GM12875 (cell line): ENCODE measurements around the gene TRH.
"Not testable (repeated sequence)": the region's sequence is repeated elsewhere in the genome, so short reads cannot be mapped to it uniquely, and the experiment has no call there.

ENCODE experiments used
- H3K4me3 ChIP-seq: one replicate; pipeline ENCODE4 v1.5.1; 2011; ENCODE audit warnings: low read depth, low read length, control low read depth
- CTCF ChIP-seq: IDR thresholded peaks from 2 replicates; pipeline ENCODE4 v1.5.1; 2011; ENCODE audit warnings: low read depth, mild to moderate bottlenecking, control low read depth, inconsistent platforms, low read length, moderate library complexity, borderline replicate concordance; ENCODE audit not compliant: insufficient read depth

The TRH gene

GRCh38 chr3:129985113-129985512, 10.6 kb downstream of the TRH start:
- no peak overlapping the region for H3K4me3 ChIP-seq
- TF ChIP-seq CTCF = no peak

GRCh38 chr3:129988429-129988828, 13.9 kb downstream of the TRH start:
- H3K4me3 ChIP-seq = no peak overlapping the region
- no peak for TF ChIP-seq CTCF

GRCh38 chr3:129989414-129989813, 14.9 kb downstream of the TRH start:
- no peak for TF ChIP-seq CTCF
- no peak overlapping the region for H3K4me3 ChIP-seq

GRCh38 chr3:129992781-129993180, 18.3 kb downstream of the TRH start:
- no peak overlapping the region for H3K4me3 ChIP-seq

GRCh38 chr3:129994883-129995559, 20.5 kb downstream of the TRH start:
- no peak overlapping the region for H3K4me3 ChIP-seq
- no peak for TF ChIP-seq CTCF

More at GRCh38 chr3:129992781-129993180, 18.3 kb downstream of the TRH start:
- 0 out of 2 replicates have a peak, but pooled peaks have one; percentile 9 for TF ChIP-seq CTCF

GRCh38 chr3:129996073-129996472, 21.6 kb downstream of the TRH start:
- H3K4me3 ChIP-seq = no peak overlapping the region
- no peak for TF ChIP-seq CTCF

- H3K4me3 ChIP-seq = not testable (repeated sequence)
Observed at GRCh38 chr3:129999176-129999575, 24.7 kb downstream of the TRH start.
